GM21381 (cell line): ENCODE data around the gene MLLT3.
A peak's percentile ranks its signal among the peaks of the same experiment; 100 is the strongest.

Experiments used
- ATAC-seq: cut with Tn5 transposase; IDR thresholded peaks from one replicate; pipeline ENCODE4 v1.9.1; 2021; ENCODE audit warnings: mild to moderate bottlenecking, moderate library complexity; ENCODE audit not compliant: unreplicated experiment

Gene MLLT3

GRCh38 chr9:20518737-20519136 is 103.6 kb downstream of the MLLT3 start:
- no peak for ATAC-seq

DNA sequence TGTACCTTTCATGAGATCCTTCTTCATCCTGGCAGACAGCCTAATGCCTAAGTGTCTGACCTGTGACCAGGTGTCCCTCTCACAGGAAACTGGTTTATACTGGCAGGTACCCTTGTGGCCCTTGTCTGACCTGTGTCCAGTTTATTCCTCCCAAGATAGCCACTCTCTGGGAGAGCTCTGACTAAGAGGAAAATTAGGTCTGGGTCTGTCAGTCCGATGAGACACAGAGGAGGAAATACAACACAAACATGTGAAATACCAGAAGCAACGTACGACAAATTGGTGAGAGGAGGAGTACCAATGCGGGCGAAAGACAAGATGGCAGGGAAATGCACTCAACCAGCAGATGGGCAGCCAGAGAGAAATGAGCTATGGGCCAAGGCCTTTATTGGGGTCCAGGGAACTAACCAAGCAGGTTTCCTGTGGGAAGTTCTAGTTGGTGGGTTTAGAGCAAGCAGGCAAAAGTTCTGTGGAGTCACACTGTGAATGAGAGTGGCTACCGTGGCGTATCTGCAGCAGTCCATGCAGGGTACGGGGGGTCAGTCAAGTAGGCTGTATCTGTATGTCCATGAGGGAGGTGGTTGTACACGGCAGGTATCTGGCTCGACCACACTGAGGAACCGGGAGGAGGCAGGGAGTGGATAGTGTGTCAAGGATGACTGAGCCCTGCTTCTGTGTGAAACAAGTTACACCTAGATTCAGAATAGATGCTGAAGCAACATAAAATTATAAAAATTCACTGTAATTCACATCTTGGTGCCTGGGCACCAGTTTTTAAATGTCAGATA is 109.0 kb downstream of the MLLT3 start:
- no peak for ATAC-seq

DNA sequence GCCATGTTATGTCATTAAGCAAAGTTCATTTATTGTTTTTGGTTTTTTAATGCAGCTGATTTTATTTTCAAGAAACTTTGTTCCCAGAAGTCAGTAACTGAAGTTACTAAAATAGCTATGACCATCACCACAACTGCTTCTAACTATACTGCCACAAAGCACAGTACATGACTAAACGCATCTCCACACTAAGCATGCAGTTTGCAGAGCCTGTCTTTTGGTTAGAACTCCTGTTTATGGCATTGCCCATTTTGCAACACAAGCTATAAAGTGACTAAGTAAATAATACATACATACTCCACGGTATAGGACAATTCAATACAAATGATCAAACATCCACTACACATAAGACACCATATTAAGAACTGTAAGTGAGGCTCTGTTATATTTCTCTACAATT is 109.7 kb downstream of the MLLT3 start:
- no peak for ATAC-seq

DNA sequence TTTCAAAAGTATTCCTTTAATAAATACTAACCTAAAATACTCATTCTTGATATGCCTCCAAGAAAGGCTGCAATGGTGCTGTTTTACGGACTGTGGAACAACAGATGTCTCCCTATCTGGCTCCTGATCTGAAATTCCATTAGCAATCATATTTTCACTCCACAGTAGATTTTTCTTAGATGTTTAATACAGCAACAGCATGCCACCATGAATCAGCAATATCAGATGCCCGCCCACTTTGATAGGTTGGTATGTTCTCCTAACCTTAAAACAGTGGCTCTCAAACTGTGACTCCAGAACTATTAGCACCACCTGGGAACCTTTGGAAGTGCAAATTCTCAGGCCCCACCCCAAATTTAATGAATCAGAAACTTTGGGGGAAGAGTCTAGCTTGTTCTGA is 110.2 kb downstream of the MLLT3 start:
- ATAC-seq = no peak

DNA sequence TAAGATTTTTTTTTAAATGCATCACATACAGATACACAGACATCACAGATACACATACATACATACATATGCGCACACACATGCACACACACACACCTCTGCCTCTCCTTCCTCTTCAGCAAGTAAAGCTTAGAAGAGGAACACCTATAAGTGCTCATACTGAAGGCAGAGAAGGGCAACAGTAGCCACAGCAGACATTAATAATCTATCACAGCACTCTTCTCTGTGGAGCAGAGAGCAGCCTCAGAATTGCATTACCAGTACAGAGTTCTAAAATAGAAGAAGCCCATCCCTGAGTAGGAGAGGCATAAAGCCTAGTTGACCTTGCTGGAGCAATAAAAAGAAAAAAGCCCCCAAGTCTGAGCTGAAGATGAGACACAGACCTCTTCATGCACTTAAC is 110.6 kb downstream of the MLLT3 start:
- ATAC-seq = no peak

DNA sequence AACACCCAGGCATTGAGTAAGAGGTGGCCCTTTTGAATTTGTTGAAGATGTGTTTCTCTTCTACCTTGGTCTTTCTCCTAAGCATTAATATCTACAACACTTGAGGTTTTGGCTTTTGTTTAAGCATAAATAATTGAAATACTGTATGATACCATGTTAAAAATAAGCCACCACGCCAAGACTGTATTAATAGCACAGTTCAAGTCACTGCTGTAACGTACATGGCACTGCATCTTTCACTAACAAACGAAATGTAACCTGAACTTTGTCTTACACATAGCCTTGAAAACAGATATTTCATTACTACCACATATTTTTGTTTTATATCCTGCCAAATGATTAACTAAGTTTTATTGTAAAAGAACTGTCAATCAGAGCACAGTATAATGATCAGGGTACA is 112.8 kb downstream of the MLLT3 start:
- no peak for ATAC-seq

GRCh38 chr9:20508242-20508641 is 114.1 kb downstream of the MLLT3 start:
- peak; percentile 79 for ATAC-seq

- ATAC-seq = no peak
Observed at GRCh38 chr9:20507431-20507830, 114.9 kb downstream of the MLLT3 start.

DNA sequence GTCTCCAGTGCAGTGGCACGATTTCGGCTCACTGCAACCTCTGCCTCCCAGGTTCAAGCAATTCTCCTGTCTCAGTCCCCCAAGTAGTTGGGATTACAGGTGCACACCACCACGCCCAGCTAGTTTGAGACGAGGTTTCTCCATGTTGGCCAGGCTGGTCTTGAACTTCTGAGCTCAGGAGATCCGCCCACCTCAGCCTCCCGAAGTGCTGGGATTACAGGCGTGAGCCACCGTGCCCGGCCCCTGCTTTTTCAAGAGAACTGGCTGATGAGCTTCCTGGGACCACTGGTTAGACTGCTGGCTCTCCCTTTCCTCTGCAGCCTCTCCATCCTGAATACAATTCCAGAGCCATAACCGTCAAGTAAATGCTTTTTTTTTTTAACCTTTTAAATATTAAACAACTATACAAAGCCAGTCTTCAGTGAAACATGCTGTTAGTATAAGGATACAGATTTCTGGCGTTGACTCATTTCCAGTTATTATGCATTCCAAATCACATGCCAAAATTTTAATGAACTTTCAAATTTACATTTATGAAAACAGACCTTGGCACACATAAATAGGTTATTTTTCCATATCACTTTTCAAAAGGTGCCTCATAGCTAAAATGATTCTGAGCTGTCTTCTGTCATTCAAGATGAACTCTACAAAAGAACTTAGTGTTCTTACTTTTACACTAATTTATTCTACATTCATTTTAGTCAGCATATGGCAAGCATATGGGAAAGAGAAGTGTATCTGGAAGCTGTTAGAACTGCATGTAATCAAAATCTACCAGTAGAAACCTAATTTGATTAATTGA is 116.0 kb downstream of the MLLT3 start:
- ATAC-seq = no peak

DNA sequence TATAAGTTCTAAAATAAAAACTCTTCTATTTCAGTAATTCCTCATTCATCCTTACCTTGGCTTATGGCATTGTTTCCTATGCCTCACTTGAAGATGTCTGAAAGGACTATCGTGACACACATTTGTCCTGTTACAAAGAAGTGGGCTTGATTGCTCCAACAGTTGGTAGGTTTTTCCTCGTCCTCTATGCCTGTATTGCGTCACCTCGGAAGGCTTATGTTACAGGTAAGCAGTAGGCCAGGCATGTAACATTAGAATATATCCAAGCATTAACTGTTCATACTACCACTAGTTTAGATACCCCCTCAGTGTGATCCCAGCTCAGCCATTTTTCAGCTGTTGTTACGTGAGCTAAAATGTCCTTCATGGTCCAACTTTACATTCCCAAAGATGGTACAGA is 116.7 kb downstream of the MLLT3 start:
- ATAC-seq = no peak

DNA sequence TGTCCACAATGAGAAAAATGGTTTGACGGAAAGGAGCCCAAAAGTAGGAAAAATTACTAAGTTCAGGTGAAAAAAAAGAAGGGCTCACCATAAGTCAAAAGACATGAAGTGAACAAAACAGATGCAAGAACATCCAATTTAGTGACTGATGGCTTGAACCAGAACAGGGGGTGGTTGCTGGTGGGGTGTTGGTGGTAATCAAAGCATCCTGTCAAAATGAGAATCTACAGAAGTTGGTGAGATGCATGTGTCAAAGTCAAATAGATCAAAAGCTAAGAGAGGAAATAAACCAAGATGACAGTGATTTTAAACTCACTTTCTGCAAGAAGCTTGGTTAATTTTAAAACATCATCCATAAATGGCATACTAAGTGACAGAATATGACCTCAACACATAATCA is 117.4 kb downstream of the MLLT3 start:
- no peak for ATAC-seq

- no peak for ATAC-seq
Observed at GRCh38 chr9:20500101-20500500, 122.2 kb downstream of the MLLT3 start.

- ATAC-seq = no peak
Observed at GRCh38 chr9:20499013-20499412, 123.3 kb downstream of the MLLT3 start.

DNA sequence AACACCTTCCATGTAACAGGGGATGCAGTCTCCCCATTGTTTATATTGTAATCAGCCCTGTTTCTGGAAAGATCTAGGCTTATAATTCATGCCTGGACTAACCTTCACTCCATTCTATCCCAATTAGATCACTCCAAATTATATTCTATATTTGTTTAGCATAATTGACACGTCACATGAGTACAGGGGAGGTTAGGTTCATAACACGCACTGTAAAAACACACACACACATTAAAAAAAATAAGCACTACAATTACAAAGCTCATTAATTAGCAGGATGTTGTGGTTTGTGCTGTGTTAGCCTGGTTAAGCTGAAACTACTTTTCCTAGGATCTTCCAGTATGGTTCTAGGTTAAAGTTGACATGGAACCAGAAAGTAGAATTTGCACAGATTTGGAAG is 126.0 kb downstream of the MLLT3 start:
- ATAC-seq = no peak

GRCh38 chr9:20495098-20495497 is 127.2 kb downstream of the MLLT3 start:
- ATAC-seq = no peak

GRCh38 chr9:20494035-20494434 is 128.3 kb downstream of the MLLT3 start:
- no peak for ATAC-seq

DNA sequence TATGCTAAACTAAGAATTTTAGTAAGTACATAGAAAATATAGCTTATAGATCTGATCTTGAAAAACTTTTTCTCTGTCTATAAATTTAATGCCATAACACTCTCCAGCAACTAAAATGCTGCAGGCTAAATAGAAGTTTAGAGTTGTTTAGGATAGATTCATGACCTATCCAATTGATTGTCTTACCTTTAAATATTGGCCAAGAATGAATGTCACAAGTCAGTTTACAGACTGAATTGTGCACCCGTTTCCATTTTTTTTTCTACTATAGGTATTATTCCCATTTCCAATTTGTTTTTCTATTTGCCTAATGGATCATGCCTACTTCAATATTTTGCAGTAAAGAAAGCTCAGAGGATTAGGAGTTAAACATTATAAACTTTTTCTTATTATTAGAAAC is 129.5 kb downstream of the MLLT3 start:
- no peak for ATAC-seq

DNA sequence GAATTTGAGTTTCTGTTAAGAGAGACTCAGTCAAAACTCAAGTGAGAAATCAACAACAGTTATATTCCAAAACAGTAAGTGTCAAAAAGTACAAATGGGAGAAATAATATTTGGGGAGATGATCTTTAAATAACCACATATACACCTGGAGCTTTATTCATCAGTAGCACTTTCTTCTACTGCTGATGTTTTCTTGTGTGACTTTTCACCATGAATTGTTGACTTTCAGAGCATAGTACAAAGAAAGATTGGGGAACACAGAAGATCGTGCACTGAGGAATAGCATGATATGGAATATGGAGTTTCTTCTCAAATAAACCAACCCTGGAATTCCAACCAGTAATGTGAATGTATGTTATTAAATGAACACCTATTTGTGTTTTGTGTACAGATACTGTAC is 130.7 kb downstream of the MLLT3 start:
- no peak for ATAC-seq

GRCh38 chr9:20490246-20490834 is 132.0 kb downstream of the MLLT3 start:
- peak; percentile 44 for ATAC-seq

DNA sequence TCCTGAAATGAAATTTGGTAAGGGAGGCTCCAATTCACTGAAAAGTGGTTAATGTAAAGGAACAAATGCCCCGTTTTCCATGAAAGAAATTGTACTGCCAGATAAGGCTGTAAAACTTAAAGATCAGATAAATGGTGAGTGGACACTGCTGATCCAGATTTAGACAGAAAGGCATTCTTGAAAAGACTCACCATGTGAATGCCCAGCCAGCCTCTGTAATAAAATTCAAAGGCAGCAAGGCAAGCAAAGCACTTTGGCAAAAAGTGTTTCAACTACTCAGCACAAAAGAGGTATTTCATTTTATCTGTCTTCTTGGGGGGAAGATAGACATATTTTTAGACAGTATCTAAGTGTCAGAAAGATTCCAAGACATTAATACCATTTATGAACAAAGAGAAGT is 133.6 kb downstream of the MLLT3 start:
- no peak for ATAC-seq

DNA sequence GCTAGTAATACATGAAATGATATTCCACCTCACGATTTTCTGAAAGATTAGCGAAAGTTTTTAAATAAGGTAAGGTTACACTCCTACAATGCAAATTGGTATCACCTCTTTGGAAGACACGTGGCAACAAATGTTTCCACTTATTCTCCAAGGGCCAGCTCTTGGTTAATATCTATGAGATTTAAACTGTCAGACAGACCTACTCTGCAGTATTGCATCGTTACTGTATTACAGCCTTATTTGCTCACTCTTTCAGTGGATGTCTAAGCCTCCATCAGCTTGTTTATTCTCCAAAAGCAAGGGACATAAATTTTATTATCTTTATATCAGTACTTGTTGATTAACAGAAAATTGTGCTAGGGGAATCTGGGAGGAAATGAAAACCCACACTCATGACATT is 135.7 kb downstream of the MLLT3 start:
- no peak for ATAC-seq

GRCh38 chr9:20481437-20481836 is 140.9 kb downstream of the MLLT3 start:
- no peak for ATAC-seq
